Measurements from ENCODE around the gene MDFI. TPM values are rescaled to one million over a fixed set of nuclear protein-coding genes. Genes with fewer than 3 reads are reported as not detected.

MDFI gene
- total RNA-seq, 4 donors from 2014 or later: 1.4 to 6.5 (median 2.3) TPM; not detected in 1

DNA sequence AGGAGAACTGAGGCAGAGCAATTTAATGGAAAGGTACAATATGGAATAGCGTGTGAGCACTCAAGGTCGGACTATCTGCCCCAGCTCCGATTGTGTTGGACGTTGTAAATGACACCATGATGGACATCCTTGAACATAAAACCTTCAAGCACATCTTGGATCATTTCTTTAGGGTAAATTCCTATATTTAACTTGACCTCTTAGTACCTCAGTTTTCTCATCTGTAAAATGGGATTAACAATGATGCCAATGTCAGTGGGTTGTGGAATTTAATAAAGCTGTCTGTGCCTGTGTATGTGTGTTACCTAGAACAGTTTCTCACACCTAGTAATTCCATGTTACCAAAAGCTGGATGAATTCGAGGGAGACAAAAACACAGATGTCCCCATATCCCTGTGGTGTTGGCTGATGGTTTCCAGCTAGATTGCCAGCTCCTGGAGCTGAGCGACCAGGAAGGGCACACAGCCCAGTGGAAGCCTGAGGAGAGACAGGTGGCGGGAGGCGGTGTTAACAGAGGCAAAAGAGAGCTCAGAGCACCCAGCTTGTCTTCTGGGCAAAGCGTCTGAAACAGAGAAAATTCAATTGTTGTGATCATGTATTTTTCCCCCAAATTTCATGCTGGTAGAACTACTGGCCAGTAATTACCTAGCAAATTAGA lies 32.6 kb downstream of the MDFI start:
- Histone ChIP-seq H3K9me3 (no peaks in the 10 kb centered on the region), H3K27me3 (peaks cover 3% of the 10 kb centered on the region), H3K36me3 (no peaks in the 10 kb centered on the region), H3K27ac (no peak overlapping the region), H3K4me3 (no peak overlapping the region), H3K4me1 (no peaks in the 10 kb centered on the region)
- 87 to 89% methylated on average over 7 of the region's 9 CpGs for WGBS, 2 donors (ENCODE audit: low coverage in 1 of 2)
- ATAC-seq: no peak
- TF ChIP-seq EP300 (IDR thresholded peaks at IDR 0.05) (no peak), POLR2AphosphoS5 (IDR thresholded peaks at IDR 0.05) (no peak), POLR2A (IDR thresholded peaks at IDR 0.05) (no peak)
- TF ChIP-seq, protein P1, sequence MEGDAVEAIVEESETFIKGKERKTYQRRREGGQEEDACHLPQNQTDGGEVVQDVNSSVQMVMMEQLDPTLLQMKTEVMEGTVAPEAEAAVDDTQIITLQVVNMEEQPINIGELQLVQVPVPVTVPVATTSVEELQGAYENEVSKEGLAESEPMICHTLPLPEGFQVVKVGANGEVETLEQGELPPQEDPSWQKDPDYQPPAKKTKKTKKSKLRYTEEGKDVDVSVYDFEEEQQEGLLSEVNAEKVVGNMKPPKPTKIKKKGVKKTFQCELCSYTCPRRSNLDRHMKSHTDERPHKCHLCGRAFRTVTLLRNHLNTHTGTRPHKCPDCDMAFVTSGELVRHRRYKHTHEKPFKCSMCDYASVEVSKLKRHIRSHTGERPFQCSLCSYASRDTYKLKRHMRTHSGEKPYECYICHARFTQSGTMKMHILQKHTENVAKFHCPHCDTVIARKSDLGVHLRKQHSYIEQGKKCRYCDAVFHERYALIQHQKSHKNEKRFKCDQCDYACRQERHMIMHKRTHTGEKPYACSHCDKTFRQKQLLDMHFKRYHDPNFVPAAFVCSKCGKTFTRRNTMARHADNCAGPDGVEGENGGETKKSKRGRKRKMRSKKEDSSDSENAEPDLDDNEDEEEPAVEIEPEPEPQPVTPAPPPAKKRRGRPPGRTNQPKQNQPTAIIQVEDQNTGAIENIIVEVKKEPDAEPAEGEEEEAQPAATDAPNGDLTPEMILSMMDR (IDR thresholded peaks at IDR 0.05): no peak

DNA sequence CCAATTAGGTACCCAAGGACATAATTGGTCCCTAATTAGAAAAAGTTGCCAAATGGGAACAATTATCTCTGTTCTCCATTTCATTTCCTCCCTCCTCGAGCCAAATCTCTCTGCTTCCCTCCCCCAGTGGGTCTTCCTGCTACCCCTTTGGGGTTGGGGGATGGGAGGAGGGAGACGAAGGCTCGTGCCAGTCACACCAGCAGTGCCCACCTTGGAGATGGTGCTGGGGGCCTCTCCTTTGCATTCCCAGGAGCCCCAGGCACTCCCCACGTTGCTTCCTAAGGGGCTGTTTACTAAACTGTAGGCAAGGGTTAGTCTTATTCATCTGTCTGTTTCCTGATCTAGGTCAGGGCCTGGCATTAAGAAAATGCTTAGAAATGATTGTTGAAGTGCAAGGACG lies 33.1 kb downstream of the MDFI start:
- Histone ChIP-seq H3K4me1 (no peaks in the 10 kb centered on the region), H3K36me3 (no peaks in the 10 kb centered on the region), H3K27ac (no peak overlapping the region), H3K9me3 (no peaks in the 10 kb centered on the region), H3K27me3 (peaks cover 3% of the 10 kb centered on the region), H3K4me3 (no peak overlapping the region)
- TF ChIP-seq, protein P1 (IDR thresholded peaks at IDR 0.05): no peak
- TF ChIP-seq POLR2A (IDR thresholded peaks at IDR 0.05) (no peak), POLR2AphosphoS5 (IDR thresholded peaks at IDR 0.05) (no peak), EP300 (IDR thresholded peaks at IDR 0.05) (no peak)
- WGBS, 2 donors (ENCODE audit: low coverage in 1 of 2): 47 to 60% methylated on average over 2 of the region's 5 CpGs
- ATAC-seq: no peak

DNA sequence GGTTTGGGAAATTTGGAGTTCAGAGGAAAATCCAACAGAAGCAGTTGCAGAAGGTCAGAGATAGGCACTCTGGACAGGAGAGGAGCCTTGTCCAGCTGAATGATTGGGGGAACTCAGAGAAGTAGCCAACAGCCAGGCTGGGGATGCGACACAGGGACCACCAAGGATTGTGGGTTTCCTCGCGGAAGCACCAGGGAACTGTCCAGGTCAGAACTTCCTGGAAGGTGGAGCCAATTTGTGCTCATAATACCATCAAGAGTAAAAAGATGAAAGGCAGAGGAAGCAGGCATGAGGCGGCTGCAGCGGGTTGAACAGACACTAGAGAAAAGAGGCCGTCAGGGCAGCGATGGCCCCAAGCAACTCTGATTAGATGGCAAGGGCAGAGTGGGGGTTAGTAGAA lies 33.7 kb downstream of the MDFI start:
- TF ChIP-seq POLR2AphosphoS5 (IDR thresholded peaks at IDR 0.05): no peak
- TF ChIP-seq, protein P1 (IDR thresholded peaks at IDR 0.05): no peak
- TF ChIP-seq POLR2A (IDR thresholded peaks at IDR 0.05): no peak
- TF ChIP-seq EP300 (IDR thresholded peaks at IDR 0.05): no peak
- H3K36me3 ChIP-seq: no peaks in the 10 kb centered on the region
- H3K27ac ChIP-seq: no peak overlapping the region
- no peak overlapping the region for H3K4me3 ChIP-seq
- 75 to 76% methylated on average over 5 to 7 of the region's 7 CpGs for WGBS, 2 donors (ENCODE audit: low coverage in 1 of 2)
- no peak for ATAC-seq
- H3K27me3 ChIP-seq: peaks cover 3% of the 10 kb centered on the region
- H3K9me3 ChIP-seq: no peaks in the 10 kb centered on the region
- no peaks in the 10 kb centered on the region for H3K4me1 ChIP-seq

DNA sequence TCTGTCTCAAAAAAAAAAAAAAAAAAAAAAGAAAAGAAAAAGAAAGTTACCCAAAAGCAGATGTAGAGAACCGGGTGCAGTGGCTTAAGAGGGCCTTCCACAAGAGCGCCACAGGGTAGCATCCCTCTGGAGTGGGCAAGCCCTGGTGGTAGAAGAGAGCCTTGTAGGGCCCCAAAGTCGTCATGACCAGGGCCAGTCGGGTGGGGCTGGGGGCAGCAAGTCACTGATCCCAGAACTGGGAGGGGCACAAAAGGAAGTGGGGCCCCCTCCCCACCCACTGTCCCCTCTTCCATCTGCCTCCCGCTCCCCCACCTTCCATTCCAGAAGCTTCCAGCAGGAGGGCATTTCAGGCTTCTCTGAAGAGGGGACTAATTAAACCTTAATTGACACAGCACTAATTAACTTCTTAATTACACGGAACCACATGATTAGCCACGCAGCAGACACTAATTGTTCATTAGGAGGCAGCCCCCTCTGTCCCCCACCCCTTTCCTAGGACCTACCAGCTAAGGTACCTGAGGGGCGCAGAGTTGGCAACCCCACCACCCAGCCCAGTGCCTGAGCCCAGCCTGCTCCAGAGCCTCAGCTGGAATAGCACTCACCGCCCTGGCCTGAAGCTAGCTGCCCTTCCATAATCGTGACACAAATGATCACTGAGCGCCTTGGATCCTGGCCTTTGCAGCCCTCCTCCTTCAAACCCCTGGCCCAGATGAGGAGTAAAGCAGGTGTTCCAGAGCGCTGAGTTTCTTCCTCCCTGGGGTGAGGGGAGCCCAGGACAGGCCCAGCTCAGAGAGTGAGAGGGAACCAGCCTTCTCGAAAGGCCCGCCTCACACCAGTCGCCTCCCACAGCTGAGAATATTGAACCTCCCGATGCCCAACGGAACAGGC lies 34.8 kb downstream of the MDFI start:
- H3K27me3 ChIP-seq: peaks cover 13% of the 10 kb centered on the region
- no peak overlapping the region for H3K27ac ChIP-seq
- no peaks in the 10 kb centered on the region for H3K36me3 ChIP-seq
- no peaks in the 10 kb centered on the region for H3K4me1 ChIP-seq
- no peak for ATAC-seq
- 80 to 85% methylated on average over 1 to 9 of the region's 17 CpGs for WGBS, 2 donors (ENCODE audit: low coverage in 1 of 2)
- H3K9me3 ChIP-seq: no peaks in the 10 kb centered on the region
- no peak for TF ChIP-seq EP300 (IDR thresholded peaks at IDR 0.05)
- TF ChIP-seq, protein P1 (IDR thresholded peaks at IDR 0.05): no peak
- TF ChIP-seq POLR2AphosphoS5 (IDR thresholded peaks at IDR 0.05): no peak
- no peak for TF ChIP-seq POLR2A (IDR thresholded peaks at IDR 0.05)
- no peak overlapping the region for H3K4me3 ChIP-seq

DNA sequence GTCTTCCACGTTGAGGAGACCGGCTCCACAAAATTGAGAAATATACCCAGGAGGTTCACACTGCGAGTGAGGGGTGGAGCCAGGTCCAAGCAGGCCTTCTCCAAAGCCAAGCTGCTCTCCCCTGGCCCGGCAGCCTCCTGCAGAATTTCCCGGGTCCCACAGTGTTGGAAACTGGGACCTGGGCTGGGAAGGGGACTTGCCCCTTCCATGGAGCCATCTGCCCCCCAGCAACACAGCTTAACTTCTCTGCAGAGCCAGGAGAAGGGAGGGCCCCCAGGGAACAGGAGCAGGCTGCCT lies 35.4 kb downstream of the MDFI start:
- TF ChIP-seq, protein P1 (IDR thresholded peaks at IDR 0.05): no peak
- TF ChIP-seq POLR2A (IDR thresholded peaks at IDR 0.05) (no peak), POLR2AphosphoS5 (IDR thresholded peaks at IDR 0.05) (no peak), EP300 (IDR thresholded peaks at IDR 0.05) (no peak)
- no peaks in the 10 kb centered on the region for H3K9me3 ChIP-seq
- no peak overlapping the region for H3K4me3 ChIP-seq
- H3K36me3 ChIP-seq: no peaks in the 10 kb centered on the region
- peaks cover 17% of the 10 kb centered on the region for H3K27me3 ChIP-seq
- ATAC-seq: no peak
- no CpG with 5 or more reads among the region's 5 CpGs for WGBS, 2 donors (ENCODE audit: low coverage in 1 of 2)
- H3K4me1 ChIP-seq: no peaks in the 10 kb centered on the region
- H3K27ac ChIP-seq: no peak overlapping the region
